ENCODE results near the gene GATC.

- TF ChIP-seq, protein P1, sequence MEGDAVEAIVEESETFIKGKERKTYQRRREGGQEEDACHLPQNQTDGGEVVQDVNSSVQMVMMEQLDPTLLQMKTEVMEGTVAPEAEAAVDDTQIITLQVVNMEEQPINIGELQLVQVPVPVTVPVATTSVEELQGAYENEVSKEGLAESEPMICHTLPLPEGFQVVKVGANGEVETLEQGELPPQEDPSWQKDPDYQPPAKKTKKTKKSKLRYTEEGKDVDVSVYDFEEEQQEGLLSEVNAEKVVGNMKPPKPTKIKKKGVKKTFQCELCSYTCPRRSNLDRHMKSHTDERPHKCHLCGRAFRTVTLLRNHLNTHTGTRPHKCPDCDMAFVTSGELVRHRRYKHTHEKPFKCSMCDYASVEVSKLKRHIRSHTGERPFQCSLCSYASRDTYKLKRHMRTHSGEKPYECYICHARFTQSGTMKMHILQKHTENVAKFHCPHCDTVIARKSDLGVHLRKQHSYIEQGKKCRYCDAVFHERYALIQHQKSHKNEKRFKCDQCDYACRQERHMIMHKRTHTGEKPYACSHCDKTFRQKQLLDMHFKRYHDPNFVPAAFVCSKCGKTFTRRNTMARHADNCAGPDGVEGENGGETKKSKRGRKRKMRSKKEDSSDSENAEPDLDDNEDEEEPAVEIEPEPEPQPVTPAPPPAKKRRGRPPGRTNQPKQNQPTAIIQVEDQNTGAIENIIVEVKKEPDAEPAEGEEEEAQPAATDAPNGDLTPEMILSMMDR (IDR thresholded peaks at IDR 0.05), result no peak
- TF ChIP-seq POLR2A (IDR thresholded peaks at IDR 0.05), result no peak
Measured at GRCh38 chr12:120404271-120404670, 42.0 kb upstream of the GATC start.
